Raji (cell line): ENCODE measurements around the gene BCAP29.

Experiments used
- POLR2A ChIP-seq: IDR thresholded peaks from 2 replicates; pipeline ENCODE4 v1.6.1; 2011; ENCODE audit warnings: low read depth, low read length, control low read depth; ENCODE audit not compliant: insufficient read depth

BCAP29 gene

DNA sequence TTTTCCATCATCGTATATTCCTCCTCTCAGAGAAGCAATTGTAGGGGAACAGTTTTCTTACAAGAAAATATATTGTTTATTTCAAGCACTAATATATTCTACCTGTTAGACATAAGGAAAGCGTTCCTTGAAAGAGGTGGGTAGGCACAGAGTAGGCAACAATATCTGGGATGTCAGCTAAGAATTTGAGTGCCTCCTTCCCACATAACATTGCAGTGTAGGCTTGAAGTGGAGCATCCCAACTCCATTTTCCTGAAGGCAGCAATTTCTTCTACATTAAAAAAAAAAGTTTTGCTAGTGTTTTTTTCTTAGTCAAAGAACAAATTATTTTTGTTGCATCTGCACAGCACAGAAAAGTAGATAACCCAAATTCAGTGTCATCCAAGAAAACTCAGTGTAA, 20.8 kb downstream of the BCAP29 start:
- TF ChIP-seq POLR2A = no peak

DNA sequence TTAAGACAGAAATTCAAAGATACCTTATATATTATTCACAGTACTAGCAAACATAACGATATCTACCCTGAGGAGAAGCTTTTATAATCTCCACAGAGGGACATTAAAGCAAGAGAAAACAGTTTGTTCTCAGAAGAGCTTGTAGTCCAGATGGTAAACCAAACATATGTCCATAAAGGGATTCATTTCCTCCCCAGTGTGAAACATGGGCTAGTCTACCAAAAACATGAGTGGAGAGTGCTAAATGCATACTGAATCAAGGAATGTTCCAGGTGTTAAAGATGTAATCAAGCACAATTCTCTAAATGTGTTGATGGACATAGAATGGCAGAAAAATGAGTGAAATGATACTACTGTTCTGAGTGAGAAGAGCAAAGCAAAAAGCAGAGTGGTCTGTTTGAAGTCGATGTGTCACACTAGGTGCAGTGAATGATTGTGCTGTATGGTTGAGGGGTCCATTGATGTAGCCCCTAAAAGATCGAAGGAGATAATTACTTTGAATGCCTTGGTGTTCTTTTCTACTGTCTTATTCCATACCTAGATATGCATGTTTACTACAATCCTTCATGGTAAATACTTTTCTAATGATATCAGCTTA, 25.3 kb downstream of the BCAP29 start:
- TF ChIP-seq POLR2A = no peak

DNA sequence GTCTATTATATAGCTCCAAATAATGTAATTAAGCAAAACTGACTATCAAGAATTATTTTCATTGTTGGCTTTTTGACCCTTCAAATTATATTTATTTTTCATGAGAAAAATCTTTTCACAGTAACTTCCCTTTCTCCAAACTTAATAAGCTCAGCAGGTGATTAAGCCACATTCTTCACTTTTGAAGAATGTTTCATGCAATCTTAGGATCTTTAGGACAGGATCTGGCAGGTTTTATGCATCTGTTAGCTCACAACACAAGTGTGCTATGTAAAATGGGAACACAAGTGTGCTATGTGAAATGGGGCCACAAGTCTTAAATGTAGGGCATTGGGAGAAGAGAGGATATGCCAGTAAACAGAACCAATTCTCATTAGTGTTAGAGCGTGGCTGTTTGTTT, 26.3 kb downstream of the BCAP29 start:
- no peak for TF ChIP-seq POLR2A

DNA sequence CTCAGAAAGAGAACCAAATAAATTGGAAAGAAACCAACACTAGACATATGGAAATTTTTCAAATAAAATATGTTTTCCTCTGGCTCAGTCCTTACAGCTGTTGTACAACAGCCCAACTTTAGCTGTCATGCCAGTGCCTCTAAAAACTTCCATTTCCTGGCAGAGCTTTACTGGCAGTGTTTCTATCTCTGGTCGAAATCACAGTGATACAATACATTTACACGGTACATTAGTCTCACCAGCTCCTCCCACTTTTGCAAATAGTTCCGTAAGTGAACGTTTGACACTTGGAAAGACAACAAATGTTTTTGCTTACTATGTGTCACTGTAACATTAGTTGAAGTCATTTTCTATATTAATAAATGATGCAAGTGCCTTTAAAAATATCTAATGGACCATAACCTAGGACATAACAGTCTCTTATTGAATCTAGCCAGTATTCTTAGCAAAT, 29.8 kb downstream of the BCAP29 start:
- TF ChIP-seq POLR2A = no peak

DNA sequence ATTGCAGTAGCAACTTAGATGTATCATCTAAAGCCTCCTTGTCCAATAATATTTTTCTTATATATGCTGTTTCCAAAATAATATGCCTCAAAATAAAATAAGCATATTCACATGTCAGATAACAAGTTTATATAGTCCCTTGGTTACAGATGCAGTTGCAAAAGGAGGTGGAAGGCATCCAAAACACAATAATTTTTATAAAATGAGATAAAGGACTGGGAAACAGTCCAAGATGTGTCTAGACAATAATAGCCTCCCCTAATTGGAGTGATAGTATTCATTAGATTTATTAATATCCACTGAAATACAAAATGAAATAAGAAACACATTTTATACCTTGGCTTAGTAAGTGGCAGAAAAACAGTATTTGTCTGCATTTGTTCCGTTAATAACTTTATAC, 30.3 kb downstream of the BCAP29 start:
- no peak for TF ChIP-seq POLR2A

DNA sequence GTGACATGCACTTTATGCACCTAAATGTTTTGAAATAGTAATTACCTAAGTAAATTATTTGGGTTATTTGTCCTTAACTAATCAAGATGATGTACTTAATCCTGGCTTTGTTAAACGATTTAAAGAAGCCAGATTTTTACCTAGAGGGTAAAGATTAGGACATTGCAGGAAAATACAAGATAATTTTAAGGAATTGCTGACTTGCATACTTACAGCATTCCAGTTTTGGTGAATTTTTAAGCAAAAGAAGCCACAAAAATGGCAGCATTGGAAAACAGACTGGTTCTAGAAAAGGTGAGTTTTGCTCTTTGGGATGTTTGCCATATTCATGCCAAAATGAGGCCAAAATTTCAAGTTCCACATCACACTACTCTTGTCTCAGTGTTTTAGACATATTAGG, 33.4 kb downstream of the BCAP29 start:
- no peak for TF ChIP-seq POLR2A

DNA sequence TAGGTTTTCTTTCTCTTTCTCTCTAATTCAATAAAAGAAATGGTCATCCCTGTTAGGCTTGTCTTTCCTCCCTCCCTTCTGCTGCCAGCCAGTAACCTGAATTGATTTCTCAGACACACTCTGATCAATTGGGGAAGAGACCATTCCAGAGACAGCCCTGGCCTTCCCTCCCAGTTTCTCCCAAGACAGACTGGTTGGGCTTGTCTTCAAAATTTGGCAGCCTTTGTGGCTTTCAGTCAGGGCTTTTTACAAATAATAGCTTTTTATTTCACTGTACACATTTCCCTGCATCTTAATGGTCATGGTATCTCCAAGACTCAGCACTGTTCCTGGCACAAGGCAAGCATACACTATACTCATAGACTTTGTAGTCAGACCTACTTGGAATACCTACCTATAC, 33.9 kb downstream of the BCAP29 start:
- TF ChIP-seq POLR2A = no peak

DNA sequence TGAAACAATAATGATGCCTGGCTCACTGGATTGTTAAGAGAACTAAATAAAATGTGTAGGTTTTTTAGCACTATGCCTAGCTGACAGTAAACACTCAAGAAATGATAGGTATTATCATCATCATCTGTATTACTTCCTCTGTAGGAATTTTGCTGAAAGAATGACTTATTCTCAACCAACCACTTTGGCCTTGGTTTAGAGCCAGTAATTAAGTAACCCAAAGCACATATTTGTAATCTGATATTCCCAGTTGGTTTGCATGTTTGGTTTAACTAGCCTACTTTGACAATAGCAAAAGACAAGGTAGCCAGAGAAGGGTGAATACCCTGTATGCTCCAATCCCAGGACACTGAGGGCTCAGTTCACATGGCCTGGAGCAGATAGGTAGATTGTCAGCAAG, 34.4 kb downstream of the BCAP29 start:
- TF ChIP-seq POLR2A = no peak

DNA sequence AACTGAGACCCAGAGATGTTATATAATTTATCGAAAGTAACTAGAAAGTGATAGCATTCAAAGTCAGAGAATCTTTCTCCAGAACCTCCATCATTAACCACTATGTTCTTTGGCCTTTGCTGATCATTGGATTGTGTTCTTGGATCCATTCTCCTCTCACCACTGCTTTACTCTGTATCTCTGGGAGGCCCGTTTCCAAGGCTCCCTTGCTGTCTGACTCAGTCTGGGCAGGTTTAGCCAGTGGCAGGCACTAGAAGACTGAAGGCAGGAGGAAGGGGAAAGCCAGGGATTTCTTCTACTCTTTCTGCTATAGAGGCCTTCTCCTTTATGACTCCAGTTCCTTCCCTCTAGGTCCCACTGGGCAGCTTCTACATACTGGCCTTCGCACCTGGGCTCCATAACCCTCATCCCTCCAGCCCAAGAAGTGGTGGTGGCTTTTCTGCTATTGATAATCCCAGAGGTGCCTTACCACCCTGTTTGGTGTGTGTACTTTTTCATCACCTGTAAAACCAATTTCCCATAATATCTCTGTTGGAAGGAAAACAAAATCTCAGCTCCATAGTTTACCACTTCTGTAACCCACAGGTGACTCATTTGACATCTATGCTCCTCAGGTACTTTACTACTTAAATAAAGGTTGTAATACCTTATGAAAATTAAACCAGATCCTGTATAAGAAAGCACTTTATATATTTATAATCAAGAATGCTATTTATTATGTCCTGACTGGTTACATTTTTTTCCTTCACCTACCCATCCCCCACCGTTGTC, 36.0 kb downstream of the BCAP29 start:
- TF ChIP-seq POLR2A = no peak

DNA sequence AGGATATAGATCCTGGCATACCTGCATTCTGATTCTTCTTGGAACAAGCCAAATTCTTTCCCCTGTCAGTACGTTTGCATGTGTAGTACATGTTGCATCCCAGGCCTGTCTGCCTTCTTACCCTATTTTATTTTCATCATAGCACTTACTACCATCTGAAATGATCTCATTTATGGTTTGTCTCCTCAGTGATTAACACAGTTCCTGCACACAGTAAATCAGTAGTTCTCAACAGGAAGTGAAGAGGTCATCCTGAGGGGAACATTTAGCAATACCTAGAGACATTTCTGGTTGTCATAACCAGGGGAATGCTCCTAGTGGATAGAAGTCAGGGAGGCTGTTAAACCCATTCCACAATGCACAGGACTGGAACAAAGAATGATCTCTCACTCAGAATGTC, 42.4 kb downstream of the BCAP29 start:
- no peak for TF ChIP-seq POLR2A

DNA sequence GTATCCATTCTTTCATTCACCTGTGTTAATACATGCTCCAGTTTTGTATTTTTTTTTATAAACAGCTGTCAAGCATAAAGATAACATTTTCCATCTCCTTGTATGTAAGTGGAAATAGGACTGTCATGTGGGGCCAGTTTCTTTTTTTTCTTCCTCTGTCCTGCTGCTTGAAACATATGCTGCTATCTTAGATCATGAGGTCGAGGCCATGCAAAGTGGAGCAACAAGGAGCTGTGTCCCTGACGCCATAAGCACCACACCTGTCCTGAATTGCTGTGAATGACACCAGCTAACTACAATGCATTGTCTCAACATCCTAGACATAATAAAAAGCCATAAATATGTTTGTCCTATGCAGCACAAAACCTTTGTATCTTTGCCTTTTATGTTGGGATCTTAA, 42.8 kb downstream of the BCAP29 start:
- TF ChIP-seq POLR2A = no peak

DNA sequence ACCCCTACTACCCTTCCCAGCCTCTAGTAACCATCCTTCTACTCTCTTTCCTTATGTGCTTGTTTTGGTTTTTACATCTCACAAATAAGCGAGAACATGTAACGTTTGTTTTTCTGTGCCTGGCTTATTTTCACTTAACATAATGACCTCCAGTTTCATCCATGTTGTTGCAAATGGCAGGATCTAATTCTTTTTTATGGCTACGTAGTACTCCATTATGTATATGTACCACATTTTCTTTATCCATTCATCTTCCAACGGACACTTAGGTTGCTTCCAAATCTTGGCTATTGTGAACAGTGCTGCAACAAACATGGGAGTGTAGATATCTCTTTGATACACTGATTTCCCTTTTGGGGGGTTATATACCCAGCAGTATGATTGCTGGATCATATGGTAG, 47.0 kb downstream of the BCAP29 start:
- no peak for TF ChIP-seq POLR2A

DNA sequence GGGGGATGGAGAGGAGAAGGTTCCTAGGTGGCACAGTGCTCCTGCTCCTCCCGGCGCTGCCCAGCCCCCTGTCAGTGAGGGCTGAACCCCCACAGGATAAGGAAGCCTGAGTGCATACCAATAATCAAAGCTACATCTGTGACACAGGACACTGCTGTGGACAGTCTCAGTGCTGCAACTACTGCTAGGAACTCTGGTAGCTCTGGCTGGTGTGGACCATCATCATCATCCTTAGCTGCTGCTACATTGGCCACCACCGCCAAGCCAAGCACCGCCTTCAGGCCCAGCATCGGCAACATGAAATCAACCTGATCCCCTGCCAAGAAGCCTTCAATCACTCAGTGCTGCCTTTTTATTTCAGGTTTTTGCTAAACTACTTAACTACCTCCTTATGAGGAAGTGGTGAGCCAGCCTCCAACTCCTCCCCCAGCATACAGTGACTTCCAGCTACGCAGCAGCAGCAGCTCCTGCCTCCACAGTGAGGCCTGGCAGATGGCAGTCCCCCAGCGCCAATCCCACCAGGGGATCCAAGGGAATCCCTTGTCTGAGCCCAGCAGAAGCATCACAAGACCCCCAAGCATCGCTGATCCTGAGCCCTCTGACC, 48.5 kb downstream of the BCAP29 start:
- TF ChIP-seq POLR2A = no peak

DNA sequence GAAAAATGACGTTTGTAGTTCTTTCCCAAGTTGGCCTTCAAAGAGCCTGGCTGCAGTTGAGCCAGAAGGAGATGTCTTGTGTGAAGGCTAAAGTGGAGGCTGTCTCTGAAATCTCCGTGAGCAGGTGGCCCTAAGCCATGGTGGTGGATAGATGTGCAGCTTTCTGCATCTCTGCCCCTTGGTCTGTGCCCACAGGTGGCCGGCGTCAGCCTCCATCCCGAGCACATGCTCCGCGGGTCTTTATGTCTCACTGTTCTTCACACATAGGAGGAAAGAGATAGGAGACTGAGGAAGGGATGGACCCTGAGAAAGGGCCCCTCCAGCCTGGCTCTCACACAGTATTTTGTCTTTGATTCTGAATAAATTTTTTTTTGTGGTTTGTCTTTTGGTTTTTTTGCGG, 50.3 kb downstream of the BCAP29 start:
- TF ChIP-seq POLR2A = no peak

DNA sequence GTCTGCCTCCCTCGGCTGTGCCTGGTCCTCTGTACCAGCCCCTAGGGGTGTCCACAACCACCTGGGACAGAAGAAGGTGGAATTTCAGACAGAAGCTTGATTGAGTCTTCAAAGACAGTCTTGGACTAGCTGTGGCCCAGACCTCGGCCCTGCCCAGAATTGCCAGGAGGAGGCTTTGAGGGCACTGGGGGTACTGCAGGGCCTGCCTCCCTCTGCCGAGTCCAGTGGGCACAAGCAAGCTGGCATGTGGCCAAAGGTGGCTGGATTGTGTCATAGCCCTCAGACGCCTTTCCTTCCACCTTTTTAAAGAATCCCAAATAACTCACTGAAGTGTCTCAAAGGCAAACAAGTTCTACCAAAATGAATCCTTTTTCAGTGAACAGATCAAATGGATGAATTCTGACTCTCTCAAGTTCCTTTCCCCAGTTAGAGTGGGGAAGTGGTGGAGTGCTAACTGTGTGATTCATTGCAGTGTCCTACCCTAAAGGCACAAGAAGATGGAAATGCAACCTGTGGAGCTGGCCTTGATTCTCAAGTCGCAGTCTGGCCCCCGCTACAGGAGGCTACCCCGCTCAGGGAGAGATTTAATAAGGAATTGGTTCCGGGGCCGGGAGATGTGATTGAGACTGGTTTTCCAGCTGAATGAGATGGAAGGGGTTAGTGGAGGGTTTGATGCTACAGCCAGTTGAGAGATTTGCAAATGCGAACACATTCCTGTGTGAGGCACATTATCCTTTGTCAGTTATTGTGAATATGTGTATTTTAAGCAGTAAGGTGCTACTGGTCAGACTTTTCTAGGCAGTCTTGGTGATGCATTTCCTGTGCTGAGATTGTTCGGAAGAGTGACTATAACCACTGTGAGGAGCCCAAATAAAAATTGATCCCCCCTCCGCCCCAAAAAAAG, 51.8 kb downstream of the BCAP29 start:
- TF ChIP-seq POLR2A = no peak
